Measurements from ENCODE around the gene NFE2L1. TPM values are rescaled to one million over a fixed set of nuclear protein-coding genes. Genes with fewer than 3 reads are reported as not detected.
A peak's percentile ranks its signal among the peaks of the same experiment; 100 is the strongest.
"Not testable (repeated sequence)": the region's sequence is repeated elsewhere in the genome, so short reads cannot be mapped to it uniquely, and the experiment has no call there.

Gene NFE2L1
- polyA plus RNA-seq, 1 experiment: 251 TPM

- Histone ChIP-seq H3K27me3 (ENCODE audit: control insufficient read depth, insufficient read depth, low read length) (no peaks in the 10 kb centered on the region), H3K27ac (ENCODE audit: low read depth, low read length) (no peak overlapping the region), H3K4me3 (ENCODE audit: low read depth, low read length) (no peak overlapping the region), H3K9me3 (ENCODE audit: control insufficient read depth, insufficient read depth, low read length) (no peaks in the 10 kb centered on the region)
- no peak for DNase-seq (ENCODE audit: low read depth, low spot score)
- CTCF ChIA-PET: interaction anchor here (0.6 to 4.0 kb wide), 9 partner anchors 9 to 90 kb away, joined by 3 to 37 read pairs (median 5); no protein-coding TSS in a partner anchor
- TF ChIP-seq, protein P1, sequence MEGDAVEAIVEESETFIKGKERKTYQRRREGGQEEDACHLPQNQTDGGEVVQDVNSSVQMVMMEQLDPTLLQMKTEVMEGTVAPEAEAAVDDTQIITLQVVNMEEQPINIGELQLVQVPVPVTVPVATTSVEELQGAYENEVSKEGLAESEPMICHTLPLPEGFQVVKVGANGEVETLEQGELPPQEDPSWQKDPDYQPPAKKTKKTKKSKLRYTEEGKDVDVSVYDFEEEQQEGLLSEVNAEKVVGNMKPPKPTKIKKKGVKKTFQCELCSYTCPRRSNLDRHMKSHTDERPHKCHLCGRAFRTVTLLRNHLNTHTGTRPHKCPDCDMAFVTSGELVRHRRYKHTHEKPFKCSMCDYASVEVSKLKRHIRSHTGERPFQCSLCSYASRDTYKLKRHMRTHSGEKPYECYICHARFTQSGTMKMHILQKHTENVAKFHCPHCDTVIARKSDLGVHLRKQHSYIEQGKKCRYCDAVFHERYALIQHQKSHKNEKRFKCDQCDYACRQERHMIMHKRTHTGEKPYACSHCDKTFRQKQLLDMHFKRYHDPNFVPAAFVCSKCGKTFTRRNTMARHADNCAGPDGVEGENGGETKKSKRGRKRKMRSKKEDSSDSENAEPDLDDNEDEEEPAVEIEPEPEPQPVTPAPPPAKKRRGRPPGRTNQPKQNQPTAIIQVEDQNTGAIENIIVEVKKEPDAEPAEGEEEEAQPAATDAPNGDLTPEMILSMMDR (IDR thresholded peaks at IDR 0.05; ENCODE audit: low read depth, low read length): peak; percentile 53
- POLR2A ChIA-PET: interaction anchor here (1.5 to 3.8 kb wide), 2 partner anchors 20 to 43 kb away, joined by 4 to 16 read pairs; partner anchors contain the start of gene NFE2L1
Measured at GRCh38 chr17:48068491-48068961, 20.4 kb downstream of the NFE2L1 start.

DNA sequence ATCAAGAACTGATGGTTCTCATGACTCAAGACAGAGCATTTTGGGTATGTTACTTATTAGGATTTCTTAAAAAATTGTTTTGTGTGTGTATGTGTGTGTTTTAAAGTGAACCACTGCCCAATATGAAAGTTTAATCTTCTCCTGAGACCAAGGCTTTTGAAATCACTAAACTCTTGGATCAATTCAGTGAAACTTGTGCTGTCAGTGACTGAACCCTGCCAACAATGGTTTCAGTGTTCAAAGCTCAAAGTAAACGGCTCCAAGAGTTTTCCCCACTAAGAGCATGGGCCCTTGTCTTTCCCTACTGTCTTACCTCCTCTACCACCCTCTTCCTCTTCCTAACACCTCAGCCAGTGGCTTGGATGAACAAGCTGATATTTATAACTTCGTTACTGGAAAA is 22.0 kb downstream of the NFE2L1 start:
- no peaks in the 10 kb centered on the region for H3K27me3 ChIP-seq (ENCODE audit: control insufficient read depth, insufficient read depth, low read length)
- POLR2A ChIA-PET: interaction anchor here (3.8 kb wide), 1 partner anchor 22 kb away, joined by 16 read pairs; the partner anchor contains the start of gene NFE2L1
- TF ChIP-seq, protein P1 (IDR thresholded peaks at IDR 0.05; ENCODE audit: low read depth, low read length): no peak
- no peak overlapping the region for H3K27ac ChIP-seq (ENCODE audit: low read depth, low read length)
- no peak overlapping the region for H3K4me3 ChIP-seq (ENCODE audit: low read depth, low read length)
- CTCF ChIA-PET: no interaction called here
- DNase-seq (ENCODE audit: low read depth, low spot score): no peak
- H3K9me3 ChIP-seq (ENCODE audit: control insufficient read depth, insufficient read depth, low read length): no peaks in the 10 kb centered on the region

- POLR2A ChIA-PET: no interaction called here
- CTCF ChIA-PET: interaction anchor here (0.9 to 5.7 kb wide), 2 partner anchors 26 to 45 kb away, joined by 3 to 82 read pairs; no protein-coding TSS in a partner anchor
- Histone ChIP-seq H3K4me3 (ENCODE audit: low read depth, low read length) (no peak overlapping the region), H3K9me3 (ENCODE audit: control insufficient read depth, insufficient read depth, low read length) (no peaks in the 10 kb centered on the region), H3K27me3 (ENCODE audit: control insufficient read depth, insufficient read depth, low read length) (no peaks in the 10 kb centered on the region), H3K27ac (ENCODE audit: low read depth, low read length) (no peak overlapping the region)
- TF ChIP-seq, protein P1 (IDR thresholded peaks at IDR 0.05; ENCODE audit: low read depth, low read length): no peak
- DNase-seq (ENCODE audit: low read depth, low spot score): no peak
Measured at GRCh38 chr17:48071654-48072053, 23.5 kb downstream of the NFE2L1 start.

GRCh38 chr17:48072811-48073210 is 24.7 kb downstream of the NFE2L1 start:
- H3K27ac ChIP-seq (ENCODE audit: low read depth, low read length); H3K27me3 ChIP-seq (ENCODE audit: control insufficient read depth, insufficient read depth, low read length); H3K9me3 ChIP-seq (ENCODE audit: control insufficient read depth, insufficient read depth, low read length); DNase-seq (ENCODE audit: low read depth, low spot score); POLR2A ChIA-PET; H3K4me3 ChIP-seq (ENCODE audit: low read depth, low read length): not testable (repeated sequence)
- CTCF ChIA-PET: interaction anchor here (1.2 to 5.7 kb wide), 4 partner anchors 10 to 47 kb away, joined by 3 to 82 read pairs (median 10); no protein-coding TSS in a partner anchor

DNA sequence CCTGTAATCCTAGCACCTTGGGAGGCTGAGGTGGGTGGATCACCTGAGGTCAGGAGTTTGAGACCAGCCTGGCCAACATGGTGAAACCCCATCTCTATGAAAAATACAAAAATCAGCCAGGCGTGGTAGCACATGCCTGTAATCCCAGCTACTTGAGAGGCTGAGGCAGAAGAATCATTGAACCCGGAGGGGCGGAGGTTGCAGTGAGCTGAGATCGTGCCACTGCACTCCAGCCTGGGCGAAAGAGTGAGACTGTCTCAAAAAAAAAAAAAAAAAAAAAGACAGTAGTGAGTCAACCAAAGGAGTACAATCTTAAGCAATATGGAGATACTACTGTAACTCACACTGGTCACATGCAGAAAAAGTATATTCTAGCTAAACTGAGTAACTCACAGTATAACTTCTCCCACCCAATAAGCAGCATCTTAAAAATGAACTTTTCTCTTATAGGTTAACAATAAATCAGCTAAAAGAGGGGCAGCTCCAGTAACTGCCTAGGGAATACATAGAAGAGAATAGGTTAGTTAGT is 25.5 kb downstream of the NFE2L1 start:
- not testable (repeated sequence) for DNase-seq (ENCODE audit: low read depth, low spot score); H3K4me3 ChIP-seq (ENCODE audit: low read depth, low read length); H3K27ac ChIP-seq (ENCODE audit: low read depth, low read length); H3K27me3 ChIP-seq (ENCODE audit: control insufficient read depth, insufficient read depth, low read length); H3K9me3 ChIP-seq (ENCODE audit: control insufficient read depth, insufficient read depth, low read length)
- ChIA-PET CTCF (interaction anchor here (0.6 to 5.7 kb wide), 15 partner anchors 10 to 718 kb away, joined by 3 to 82 read pairs (median 6); no protein-coding TSS in a partner anchor), POLR2A (interaction anchor here (0.9 to 2.4 kb wide), 2 partner anchors 26 to 48 kb away, joined by 3 to 14 read pairs; partner anchors contain the start of gene NFE2L1)

Data from AG04450 (cell line).